ENCODE results near the gene MRM3.
"Not testable (repeated sequence)": the region's sequence is repeated elsewhere in the genome, so short reads cannot be mapped to it uniquely, and the experiment has no call there.

Gene MRM3

DNA sequence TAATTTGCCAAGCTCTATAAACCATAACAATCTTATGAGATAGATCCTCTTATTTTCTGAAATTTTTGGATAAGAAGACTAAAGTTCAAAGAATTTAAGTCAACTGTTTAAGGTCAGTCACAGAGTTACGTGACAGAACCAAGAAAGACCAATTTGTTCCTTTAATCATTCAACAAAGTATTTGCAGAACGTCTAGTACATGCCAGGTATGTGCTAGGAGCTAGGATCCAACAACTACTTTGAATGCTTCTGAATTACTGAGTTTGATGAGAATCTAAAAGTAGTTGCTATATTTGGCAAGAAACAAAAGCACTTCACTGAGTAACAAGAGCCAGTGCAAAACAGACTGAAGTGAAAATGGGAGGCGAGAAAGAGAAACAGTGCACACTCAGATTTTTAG, 15.1 kb upstream of the MRM3 start:
- DNase-seq (ENCODE audit: extremely low read depth, low read depth) = no peak
- TF ChIP-seq, protein P1, sequence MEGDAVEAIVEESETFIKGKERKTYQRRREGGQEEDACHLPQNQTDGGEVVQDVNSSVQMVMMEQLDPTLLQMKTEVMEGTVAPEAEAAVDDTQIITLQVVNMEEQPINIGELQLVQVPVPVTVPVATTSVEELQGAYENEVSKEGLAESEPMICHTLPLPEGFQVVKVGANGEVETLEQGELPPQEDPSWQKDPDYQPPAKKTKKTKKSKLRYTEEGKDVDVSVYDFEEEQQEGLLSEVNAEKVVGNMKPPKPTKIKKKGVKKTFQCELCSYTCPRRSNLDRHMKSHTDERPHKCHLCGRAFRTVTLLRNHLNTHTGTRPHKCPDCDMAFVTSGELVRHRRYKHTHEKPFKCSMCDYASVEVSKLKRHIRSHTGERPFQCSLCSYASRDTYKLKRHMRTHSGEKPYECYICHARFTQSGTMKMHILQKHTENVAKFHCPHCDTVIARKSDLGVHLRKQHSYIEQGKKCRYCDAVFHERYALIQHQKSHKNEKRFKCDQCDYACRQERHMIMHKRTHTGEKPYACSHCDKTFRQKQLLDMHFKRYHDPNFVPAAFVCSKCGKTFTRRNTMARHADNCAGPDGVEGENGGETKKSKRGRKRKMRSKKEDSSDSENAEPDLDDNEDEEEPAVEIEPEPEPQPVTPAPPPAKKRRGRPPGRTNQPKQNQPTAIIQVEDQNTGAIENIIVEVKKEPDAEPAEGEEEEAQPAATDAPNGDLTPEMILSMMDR (IDR thresholded peaks at IDR 0.05; ENCODE audit: low read depth, low read length) = no peak

DNA sequence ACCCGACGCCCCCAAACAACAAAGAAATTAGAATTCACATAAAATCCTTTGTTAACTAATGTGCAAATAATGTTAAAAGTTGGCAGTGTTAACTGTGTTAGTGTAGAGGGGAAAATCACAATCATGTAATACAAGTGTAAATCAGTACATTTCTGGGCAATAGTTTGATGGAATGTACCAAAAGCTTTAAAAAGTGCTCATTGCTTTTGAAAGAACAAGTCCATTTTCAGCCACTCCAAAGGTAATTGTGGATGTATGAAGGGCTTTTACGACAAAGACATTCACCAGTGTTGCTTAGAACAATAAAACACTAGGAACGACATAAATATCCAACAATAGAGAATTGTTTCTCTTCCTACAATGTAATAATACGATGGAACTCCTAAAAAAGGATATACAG, 9.1 kb upstream of the MRM3 start:
- TF ChIP-seq, protein P1 (IDR thresholded peaks at IDR 0.05; ENCODE audit: low read depth, low read length) = no peak
- no peak for DNase-seq (ENCODE audit: extremely low read depth, low read depth)

DNA sequence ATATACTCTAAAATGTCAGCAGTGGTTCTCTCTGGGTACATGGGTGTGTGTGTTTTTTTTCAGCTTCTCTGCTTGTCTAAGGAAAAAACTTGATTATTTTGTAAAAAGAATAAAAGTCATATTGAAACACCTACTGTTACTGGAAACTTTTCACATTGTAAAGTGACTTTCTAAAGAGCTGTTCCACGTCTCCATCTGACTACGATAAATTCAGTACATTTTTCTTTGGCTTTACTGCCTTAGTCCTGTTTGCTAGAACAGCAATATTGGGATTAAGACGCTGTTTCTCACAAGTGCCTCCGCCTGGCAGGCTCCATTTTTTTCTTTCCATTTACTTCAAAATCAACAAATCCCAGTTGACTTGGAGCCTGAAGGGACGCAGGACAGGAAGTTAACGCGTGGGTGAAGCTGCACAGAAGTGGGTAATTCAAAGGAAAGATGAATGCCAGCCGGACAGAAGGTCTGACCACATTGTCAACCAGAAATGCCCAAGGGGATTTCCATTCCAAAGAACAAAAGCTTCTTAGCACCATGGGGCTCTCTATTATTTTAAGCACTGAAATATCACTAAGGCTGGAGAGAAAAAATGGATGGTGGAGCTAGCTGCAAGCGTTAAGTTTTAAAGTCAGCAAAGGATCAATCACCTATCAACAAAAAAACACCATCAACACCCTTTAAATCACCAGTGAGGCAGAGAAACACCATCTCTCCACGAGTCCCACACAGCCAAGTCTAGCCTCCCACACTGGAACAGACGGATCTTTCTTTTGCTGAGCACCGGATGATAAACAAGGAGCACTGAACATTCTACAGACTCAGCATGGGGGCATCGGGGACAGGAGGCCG, 8.5 kb upstream of the MRM3 start:
- TF ChIP-seq, protein P1 (IDR thresholded peaks at IDR 0.05; ENCODE audit: low read depth, low read length) = no peak
- DNase-seq (ENCODE audit: extremely low read depth, low read depth) = no peak

DNA sequence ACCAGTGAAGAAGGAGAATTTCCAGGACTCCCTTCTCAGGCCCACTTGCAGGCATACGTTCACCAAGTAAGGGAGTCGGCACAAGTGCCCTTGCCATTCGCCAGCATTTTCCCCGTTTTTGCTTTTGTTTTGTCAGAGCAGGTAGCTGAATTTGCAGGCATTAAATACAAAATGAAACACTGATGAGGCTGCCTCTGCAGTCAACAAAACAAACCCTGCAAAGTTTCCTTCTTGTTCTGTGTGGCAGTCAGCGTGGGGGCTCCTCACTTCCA, 7.9 kb upstream of the MRM3 start:
- TF ChIP-seq, protein P1 (IDR thresholded peaks at IDR 0.05; ENCODE audit: low read depth, low read length) = no peak
- DNase-seq (ENCODE audit: extremely low read depth, low read depth) = no peak

DNA sequence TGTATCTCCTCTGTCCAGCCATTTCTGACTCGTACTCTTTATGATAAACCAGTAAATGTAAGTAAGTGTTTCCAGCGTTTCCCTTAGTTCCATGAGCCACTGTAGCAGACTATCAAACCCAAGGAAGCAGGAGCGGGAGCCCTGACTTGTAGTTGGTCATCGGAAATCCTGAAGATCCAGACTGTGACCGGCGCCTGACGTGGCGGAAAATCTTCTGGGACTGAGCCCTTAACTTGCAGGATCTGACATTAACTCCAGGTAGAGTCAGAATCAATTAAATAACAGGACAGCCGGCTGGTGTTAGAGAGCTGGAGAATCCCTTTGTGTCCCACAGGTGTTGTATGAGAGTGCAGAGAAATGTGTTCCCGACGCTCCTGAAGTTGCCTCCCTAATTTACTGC, 4.1 kb upstream of the MRM3 start:
- TF ChIP-seq, protein P1 (IDR thresholded peaks at IDR 0.05; ENCODE audit: low read depth, low read length) = no peak
- no peak for DNase-seq (ENCODE audit: extremely low read depth, low read depth)

DNA sequence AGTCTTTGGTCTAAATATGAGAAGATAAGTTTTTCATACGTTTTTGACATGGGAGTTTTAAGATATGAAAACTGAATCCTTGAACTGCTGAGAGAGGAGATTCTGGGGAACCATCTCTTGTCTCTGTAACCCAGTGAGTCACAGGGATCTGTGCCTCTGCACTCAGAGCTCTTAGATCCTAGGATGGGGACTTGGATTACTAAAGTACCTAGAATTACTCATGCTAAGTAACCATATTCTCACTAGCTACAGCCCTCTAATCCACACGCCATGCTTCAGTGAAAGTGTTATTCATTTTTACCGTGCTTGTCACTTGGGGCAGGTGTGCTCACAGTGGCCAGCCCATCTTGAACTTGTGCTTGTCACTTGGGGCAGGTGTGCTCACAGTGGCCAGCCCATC, 2.0 kb downstream of the MRM3 start:
- TF ChIP-seq, protein P1 (IDR thresholded peaks at IDR 0.05; ENCODE audit: low read depth, low read length) = no peak
- DNase-seq (ENCODE audit: extremely low read depth, low read depth) = no peak

DNA sequence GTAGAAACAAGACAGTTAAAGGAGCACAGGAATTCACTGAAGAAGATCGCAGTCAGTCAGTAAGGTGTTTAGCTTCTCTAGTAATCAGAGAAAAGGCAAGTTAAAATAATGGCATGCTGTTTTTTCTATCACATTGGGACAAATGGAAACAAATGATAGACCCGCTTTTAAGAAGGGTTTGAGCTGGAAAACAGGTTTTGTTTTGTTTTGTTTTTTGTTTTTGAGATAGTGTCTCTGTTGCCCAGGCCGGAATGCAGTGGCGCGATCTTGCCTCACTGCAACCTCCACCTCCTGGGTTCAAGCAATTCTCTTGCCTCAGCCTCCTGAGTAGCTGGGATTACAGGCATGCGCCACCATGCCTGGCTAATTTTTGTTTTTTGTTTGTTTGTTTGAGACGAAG, 3.7 kb downstream of the MRM3 start:
- not testable (repeated sequence) for DNase-seq (ENCODE audit: extremely low read depth, low read depth)

DNA sequence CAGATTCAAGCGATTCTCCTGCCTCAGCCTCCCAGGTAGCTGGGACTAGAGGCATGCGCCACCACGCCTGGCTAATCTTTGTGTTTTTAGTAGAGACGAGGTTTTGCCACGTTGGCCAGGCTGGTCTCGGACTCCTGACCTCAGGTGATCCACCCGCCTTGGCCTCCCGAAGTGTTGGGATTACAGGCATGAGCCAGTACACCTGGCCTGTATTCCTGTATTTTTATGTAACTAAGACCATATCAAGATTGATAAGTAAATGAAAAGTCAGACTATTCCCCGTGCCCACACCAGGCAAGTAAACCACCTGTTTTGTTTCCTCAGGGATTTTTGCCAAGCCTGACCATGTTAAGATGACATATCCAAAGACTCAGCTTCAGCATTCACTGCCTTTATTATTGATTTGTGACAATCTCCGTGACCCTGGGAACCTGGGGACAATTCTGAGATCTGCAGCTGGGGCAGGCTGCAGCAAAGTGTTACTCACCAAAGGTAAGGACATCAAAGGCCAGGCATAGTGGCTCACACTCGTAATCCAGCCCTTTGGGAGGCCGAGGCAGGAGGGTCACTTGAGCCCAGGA, 5.6 kb downstream of the MRM3 start:
- TF ChIP-seq, protein P1 (IDR thresholded peaks at IDR 0.05; ENCODE audit: low read depth, low read length) = no peak
- no peak for DNase-seq (ENCODE audit: extremely low read depth, low read depth)

Data from AG09319 (cell line).